Kidney (tissue), 14 donors: ENCODE data around the gene TNS3. TPM values are rescaled to one million over a fixed set of nuclear protein-coding genes. Genes with fewer than 3 reads are reported as not detected.

Experiments used
- DNase-seq, 5 donors: peaks; one replicate each; pipeline ENCODE4 v3.0.0-alpha.2; 2013 to 2020
- FAIRE-seq: peaks from 2 replicates; lab custom pipeline; 2012; peaks lifted over from hg19 to GRCh38; lab: Jason Lieb, UNC
- H3K27ac ChIP-seq, 2 donors: one replicate each; pipeline ENCODE4 v1.7.0; 2013; ENCODE audit warnings: low read depth in 2 of 2, low read length in 2 of 2, inconsistent platforms in 1 of 2
- H3K27me3 ChIP-seq: one replicate; pipeline ENCODE4 v1.7.1; 2013; ENCODE audit warnings: low read length, inconsistent platforms; ENCODE audit not compliant: control insufficient read depth, insufficient read depth
- H3K36me3 ChIP-seq, 3 donors: one replicate each; pipeline versions ENCODE4 v1.7.0 to v1.7.1; 2013; ENCODE audit warnings: low read length in 3 of 3, control low read depth in 1 of 3, inconsistent platforms in 1 of 3; ENCODE audit not compliant: insufficient read depth in 3 of 3, control insufficient read depth in 2 of 3
- H3K4me1 ChIP-seq, 3 donors: one replicate each; pipeline versions ENCODE4 v1.7.0 to v1.7.1; 2013; ENCODE audit warnings: low read length in 3 of 3, inconsistent platforms in 1 of 3, low read depth in 1 of 3; ENCODE audit not compliant: control insufficient read depth in 2 of 3, insufficient read depth in 2 of 3
- H3K4me3 ChIP-seq, 3 donors: one replicate each; pipeline versions ENCODE4 v1.7.0 to v1.8.1; 2013; ENCODE audit warnings: low read length in 3 of 3, control low read depth in 1 of 3, inconsistent platforms in 1 of 3
- H3K9ac ChIP-seq, 3 donors: one replicate each; pipeline versions ENCODE4 v1.7.0 to v1.7.1; 2013; ENCODE audit warnings: low read length in 3 of 3, control low read depth in 1 of 3, inconsistent platforms in 1 of 3
- H3K9me3 ChIP-seq, 3 donors: one replicate each; pipeline versions ENCODE4 v1.7.0 to v1.7.1; 2013; ENCODE audit warnings: low read length in 3 of 3, control low read depth in 1 of 3, inconsistent platforms in 1 of 3; ENCODE audit not compliant: control insufficient read depth in 2 of 3, insufficient read depth in 1 of 3
- CTCF ChIP-seq: IDR thresholded peaks from 3 replicates; pipeline ENCODE4 v1.5.1; 2012; ENCODE audit warnings: mild to moderate bottlenecking, moderate library complexity, borderline replicate concordance; ENCODE audit not compliant: insufficient read depth; ENCODE audit errors: extremely low read depth
- intact Hi-C: fragments of 100-400 bp; cut with DNase I; formaldehyde crosslinking; loops from one replicate; pipeline ENCODE4 v1.11.1; 2022
- polyA plus RNA-seq: library from polyadenylated mRNA; stranded (reverse); fragments of 350-450 nt; fragmentation: Illumina TruSeq; extraction: RNeasy Lipid Tissue Mini Kit (QIAGEN cat#74804); gene quantifications from one replicate; pipeline ENCODE4 v1.2.3, GENCODE V29; 2014; ENCODE audit warnings: low read depth, low replicate concordance; ENCODE audit not compliant: insufficient read depth
- total RNA-seq: library from RNA; stranded (reverse); fragmentation: NEBNext Ultra II Directional; extraction: Animal tissue kit (Norgen Biotek cat#: 25700); gene quantifications from one replicate; pipeline ENCODE4 v1.2.1, GENCODE V29; 2021
- donor health status: control.
- donor health status: control.
- donor health status: control.
- donor health status: control.
- donor health status: control.
- donor health status: DM: yes; HTN: yes; CAD: no.
- donor health status: Normal renal cell carcinoma (clear cell type).

The TNS3 gene
- total and polyA plus RNA-seq, 2 donors from 2014 or later, result 38.4 to 198 TPM

GRCh38 chr7:47419471-47419870 lies 162.4 kb downstream of the TNS3 start:
- Histone ChIP-seq H3K9me3 (no peaks in the 10 kb centered on the region), H3K36me3 (peaks cover 5 to 26% (median 16%) of the 10 kb centered on the region in 3 donors), H3K27ac (no peak overlapping the region), H3K27me3 (no peaks in the 10 kb centered on the region), H3K4me1 (peaks cover 0 to 33% (median 12%) of the 10 kb centered on the region in 3 donors), H3K9ac (no peak overlapping the region), H3K4me3 (no peak overlapping the region)
- FAIRE-seq (no peak), DNase-seq (peak in 1 of 5 donors; percentile 1)
- intact Hi-C loops, result no loop called here
- TF ChIP-seq CTCF, result no peak

GRCh38 chr7:47418601-47419309 lies 163.2 kb downstream of the TNS3 start:
- H3K27me3 ChIP-seq, result no peaks in the 10 kb centered on the region
- FAIRE-seq (no peak), DNase-seq (peak in 3 of 5 donors; percentile 36 to 68 (median 40))
- no peaks in the 10 kb centered on the region for H3K9me3 ChIP-seq
- peaks cover 0 to 40% (median 15%) of the 10 kb centered on the region in 3 donors for H3K4me1 ChIP-seq
- H3K36me3 ChIP-seq, result peaks cover 5 to 27% (median 23%) of the 10 kb centered on the region in 3 donors
- no peak overlapping the region for H3K9ac ChIP-seq
- H3K27ac ChIP-seq, result no peak overlapping the region
- no peak for TF ChIP-seq CTCF
- intact Hi-C loops, result no loop called here
- H3K4me3 ChIP-seq, result no peak overlapping the region

- no peak for TF ChIP-seq CTCF
- DNase-seq, result peak in 1 of 5 donors; percentile 72
- intact Hi-C loops, result no loop called here
- H3K9me3 ChIP-seq, result no peaks in the 10 kb centered on the region
- no peak overlapping the region for H3K9ac ChIP-seq
- H3K27ac ChIP-seq, result peak overlapping the region; percentile 23 to 35
- no peaks in the 10 kb centered on the region for H3K27me3 ChIP-seq
- H3K4me1 ChIP-seq, result peaks cover 0 to 32% (median 10%) of the 10 kb centered on the region in 3 donors
- H3K36me3 ChIP-seq, result peaks cover 5 to 33% (median 26%) of the 10 kb centered on the region in 3 donors
- FAIRE-seq, result no peak
- no peak overlapping the region for H3K4me3 ChIP-seq
Measured at GRCh38 chr7:47416492-47417480, 165.1 kb downstream of the TNS3 start.
